ENCODE results near the gene CFAP45.

DNA sequence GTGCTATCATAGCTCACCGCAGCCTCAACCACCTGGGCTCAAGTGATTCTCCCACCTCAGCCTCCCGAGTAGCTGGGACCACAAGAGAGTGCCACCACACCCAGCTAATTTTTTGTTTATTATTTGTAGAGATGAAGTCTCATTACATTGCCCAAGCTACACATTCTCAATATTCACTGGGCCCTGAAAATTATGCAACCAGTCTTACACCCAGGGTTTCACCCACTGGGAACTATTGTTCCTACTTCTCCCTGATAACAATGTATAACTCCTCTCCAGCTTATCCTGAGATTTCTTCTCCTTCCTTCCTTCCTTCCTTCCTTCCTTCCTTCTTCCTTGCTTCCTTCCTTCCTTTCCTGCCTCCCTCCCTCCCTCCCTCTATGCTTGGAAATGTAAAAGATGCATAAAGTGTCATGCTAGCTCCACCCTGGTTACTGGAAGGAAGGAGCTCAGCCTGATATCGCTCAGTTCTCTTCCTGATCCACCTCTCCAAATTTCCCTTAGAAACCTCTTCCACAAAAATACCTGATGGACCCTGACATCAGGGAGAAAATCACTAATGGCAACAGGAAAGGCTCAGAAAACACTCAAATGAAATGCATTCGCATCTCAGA, 26.3 kb downstream of the CFAP45 start:
- no peak for TF ChIP-seq POLR2AphosphoS5 (IDR thresholded peaks at IDR 0.05)
- TF ChIP-seq, protein P1, sequence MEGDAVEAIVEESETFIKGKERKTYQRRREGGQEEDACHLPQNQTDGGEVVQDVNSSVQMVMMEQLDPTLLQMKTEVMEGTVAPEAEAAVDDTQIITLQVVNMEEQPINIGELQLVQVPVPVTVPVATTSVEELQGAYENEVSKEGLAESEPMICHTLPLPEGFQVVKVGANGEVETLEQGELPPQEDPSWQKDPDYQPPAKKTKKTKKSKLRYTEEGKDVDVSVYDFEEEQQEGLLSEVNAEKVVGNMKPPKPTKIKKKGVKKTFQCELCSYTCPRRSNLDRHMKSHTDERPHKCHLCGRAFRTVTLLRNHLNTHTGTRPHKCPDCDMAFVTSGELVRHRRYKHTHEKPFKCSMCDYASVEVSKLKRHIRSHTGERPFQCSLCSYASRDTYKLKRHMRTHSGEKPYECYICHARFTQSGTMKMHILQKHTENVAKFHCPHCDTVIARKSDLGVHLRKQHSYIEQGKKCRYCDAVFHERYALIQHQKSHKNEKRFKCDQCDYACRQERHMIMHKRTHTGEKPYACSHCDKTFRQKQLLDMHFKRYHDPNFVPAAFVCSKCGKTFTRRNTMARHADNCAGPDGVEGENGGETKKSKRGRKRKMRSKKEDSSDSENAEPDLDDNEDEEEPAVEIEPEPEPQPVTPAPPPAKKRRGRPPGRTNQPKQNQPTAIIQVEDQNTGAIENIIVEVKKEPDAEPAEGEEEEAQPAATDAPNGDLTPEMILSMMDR (IDR thresholded peaks at IDR 0.05): no peak
